HUDEP-2 (cell line): ENCODE data around the gene SLC27A6.

Experiments used
- DNase-seq, 76 experiments: peaks; one replicate each; lab custom pipeline; 2025; ENCODE audit not compliant: unreplicated experiment in 76 of 76; lab: John Stamatoyannopoulos, UW

Gene SLC27A6

DNA sequence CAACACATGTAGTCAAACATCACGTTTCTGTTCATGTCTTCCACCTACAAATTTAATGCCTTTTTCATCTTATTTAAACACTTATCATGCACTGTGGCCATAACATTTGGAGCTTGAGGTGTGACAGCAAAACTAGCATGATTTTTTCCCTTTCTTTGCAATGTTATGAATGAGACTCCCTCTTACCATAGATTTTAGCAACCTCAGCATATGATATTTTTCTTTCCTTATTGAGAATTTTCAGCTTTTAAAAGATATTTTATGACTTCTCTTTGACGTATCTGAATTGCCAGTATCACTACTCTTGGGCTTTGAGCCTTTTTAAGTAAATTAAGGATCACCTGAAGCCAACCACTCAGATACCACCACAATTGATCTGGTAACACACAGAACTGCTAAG, 96.6 kb downstream of the SLC27A6 start:
- no peak for DNase-seq

DNA sequence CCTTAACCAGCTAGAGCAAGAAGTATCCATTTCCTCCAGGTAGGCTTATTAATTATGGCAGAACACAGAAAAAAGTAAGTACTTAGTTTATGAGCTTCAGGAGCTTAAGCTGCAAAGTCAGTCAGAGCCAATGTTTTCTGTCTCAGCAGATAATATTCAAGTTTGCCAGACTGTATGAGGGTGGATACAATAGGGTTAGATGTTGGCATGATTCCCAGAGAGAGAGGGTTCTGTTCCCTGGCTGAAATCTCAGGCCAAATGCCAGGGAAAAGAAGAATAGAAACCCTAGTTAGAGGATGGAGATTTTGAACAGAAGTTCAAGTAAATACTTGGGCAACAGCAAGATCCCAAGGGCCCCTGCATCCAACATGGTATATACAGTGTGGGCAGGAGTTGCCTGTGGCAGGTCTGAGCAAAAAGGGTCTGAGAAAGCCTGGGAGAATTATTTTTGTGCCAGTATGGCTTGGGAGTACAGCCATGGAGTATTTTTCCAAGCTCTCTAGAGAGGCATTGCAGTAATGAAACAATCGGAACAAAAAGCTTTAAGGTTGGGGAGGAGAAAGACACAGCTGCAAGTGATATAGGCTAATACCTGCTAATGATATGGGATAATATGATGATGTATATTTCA, 98.3 kb downstream of the SLC27A6 start:
- DNase-seq: peak in 6 of 76 experiments; percentile 1 to 21 (median 3)

DNA sequence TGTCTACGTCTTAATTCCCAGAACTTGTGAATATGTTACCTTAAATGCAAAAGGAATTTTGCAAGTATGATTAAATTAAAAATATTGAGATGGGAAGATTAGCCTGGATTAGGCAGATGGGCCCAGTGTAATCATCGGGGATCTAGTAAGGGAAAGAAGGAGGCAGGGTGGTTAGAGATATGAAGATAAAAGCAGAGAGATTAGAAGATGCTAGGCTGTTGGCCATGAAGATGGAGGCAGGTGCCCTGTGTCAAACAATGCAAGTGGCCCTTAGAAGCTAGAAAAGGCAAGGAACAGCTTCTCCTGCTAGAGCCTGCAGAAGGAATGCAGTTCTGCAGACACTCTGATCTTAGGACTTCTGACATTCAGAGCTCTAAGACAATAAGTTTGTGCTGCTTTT, 100.4 kb downstream of the SLC27A6 start:
- DNase-seq: no peak

GRCh38 chr5:129067745-129068144, 102.5 kb downstream of the SLC27A6 start:
- no peak for DNase-seq

GRCh38 chr5:129069292-129069691, 104.0 kb downstream of the SLC27A6 start:
- no peak for DNase-seq

DNA sequence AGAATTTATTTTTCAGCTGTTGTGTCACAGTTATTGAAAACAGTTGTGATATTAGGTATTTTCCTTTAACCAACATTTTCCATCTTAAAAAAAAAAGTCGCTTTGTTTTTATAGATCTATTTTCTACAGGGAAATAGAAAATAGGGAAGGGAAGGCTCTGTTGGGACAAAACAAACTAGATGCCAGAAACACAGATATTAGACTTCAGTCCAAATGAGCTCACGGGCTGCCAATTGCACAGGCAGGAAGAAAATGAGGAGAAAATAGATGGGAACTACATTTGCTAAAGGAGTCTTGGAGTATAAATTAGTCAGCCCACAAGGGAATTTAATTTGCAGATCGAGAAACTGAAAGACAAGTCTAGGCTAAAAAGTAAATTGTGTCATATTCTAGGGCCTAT, 107.8 kb downstream of the SLC27A6 start:
- DNase-seq: no peak

GRCh38 chr5:129074903-129075302, 109.6 kb downstream of the SLC27A6 start:
- DNase-seq: no peak

- no peak for DNase-seq
These were observed 112.3 kb downstream of the SLC27A6 start for GRCh38 chr5:129077433-129078075.

DNA sequence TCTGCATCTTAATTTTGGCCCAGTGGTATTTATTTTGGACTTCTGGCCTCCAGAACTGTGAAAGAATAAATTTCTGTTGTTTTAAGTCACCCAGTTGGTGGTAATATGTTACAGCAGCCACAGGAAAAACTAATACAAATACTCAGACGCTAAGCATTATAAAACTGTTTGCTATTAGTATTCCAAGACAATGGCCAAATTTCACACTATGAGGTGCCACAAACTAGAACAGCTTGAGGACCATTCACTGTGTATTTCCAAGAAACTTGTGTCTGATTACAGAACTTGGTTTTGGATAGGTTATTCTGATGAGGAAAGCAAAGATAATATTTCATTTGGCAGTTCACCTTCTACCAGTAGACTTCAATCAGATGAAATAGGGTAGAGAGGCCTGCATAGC, 113.0 kb downstream of the SLC27A6 start:
- DNase-seq: no peak

- no peak for DNase-seq
These were observed 113.4 kb downstream of the SLC27A6 start for GRCh38 chr5:129078660-129079059.

DNA sequence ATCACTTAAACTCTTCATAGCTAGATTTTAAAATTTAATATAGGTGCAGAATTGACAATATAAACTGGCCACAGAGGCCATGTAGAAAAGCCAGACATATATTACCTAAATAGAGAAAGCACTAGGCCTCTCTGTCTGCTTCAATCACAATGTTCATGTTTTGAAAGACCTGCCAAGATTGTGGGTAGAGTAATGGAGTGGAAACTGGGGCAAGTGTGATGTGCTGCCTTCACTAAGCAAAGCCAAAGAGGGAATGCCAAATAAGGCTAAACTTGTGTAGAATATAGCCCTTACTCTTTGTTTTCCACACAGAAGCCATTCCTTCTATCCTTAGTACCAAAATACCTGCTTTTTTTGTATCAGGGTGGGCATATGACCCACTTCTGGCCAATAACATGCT, 114.2 kb downstream of the SLC27A6 start:
- no peak for DNase-seq

DNA sequence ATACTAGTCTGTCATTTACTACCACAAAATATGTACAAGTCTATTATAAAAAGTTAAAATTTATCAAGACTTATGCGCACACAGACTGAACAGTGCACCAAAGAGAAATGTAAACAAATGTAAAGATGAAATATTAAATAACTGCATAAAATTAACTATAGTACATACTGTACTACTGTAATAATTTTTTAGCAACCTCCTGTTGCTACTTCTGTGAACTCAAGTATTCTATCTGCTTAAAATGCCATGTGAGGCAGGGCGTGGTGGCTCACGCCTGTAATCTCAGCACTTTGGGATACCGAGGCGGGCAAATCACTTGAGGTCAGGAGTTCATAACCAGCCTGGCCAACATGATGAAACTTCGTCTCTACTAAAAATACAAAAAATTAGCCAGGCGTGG, 115.5 kb downstream of the SLC27A6 start:
- no peak for DNase-seq

DNA sequence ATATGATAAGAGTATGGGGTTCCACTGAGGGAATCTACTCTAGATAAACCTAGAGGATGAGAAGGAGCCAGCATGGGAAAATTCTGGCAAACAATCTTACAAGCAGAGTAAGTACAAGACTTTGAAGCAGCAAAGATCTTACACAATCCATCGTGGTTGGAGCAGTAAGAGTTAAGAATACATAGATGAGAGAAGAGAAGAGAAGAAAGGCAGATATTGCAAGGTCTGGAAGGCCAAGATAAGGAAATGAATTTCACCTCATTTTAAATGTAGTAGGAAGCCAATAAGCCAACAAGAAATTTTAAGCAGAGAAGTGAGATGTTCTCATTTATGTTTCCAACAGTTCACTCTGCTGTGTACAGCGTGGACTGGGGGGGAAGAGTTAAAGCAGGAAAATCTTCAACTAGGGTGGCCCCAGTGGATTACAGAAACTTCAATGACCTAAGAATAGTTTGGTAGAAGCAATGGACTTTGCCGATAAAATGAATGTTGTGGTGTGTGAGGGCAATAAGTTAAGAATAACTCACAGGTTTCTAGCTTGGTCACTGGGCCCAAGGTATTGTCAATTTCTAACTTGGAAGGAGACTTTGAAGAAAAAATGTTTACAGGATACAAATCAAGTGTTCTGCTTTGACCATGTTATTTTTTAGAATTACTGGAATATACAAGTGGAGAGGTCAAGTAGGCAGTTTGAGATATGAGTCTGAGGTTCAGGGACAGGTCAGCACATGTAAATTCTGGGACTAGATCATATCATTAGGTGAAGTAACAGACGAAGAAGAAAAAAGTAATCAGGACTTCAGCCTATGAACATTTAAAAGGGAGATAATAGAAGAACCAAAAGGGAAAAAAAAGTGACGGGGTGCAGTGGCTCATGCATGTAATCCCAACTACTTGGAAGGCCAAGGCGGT, 117.2 kb downstream of the SLC27A6 start:
- DNase-seq: peak in 20 of 76 experiments; percentile 4 to 66 (median 30)
